Coronary artery (tissue), 2 donors: ENCODE measurements around the gene MYBPHL.

Experiments
- DNase-seq: peaks from one replicate; pipeline ENCODE4 v3.0.0-alpha.2; 2017; ENCODE audit warnings: low spot score
- H3K27ac ChIP-seq, 2 donors: fragments of 200-600 bp; sonication (generic); one replicate each; pipeline ENCODE4 v1.5.1; 2016 to 2019
- H3K4me3 ChIP-seq: fragments of 200-600 bp; sonication (generic); 2 replicates; pipeline ENCODE4 v1.5.1; 2016; ENCODE audit warnings: mild to moderate bottlenecking, moderate library complexity
- CTCF ChIP-seq: fragments of 200-600 bp; sonication (generic); IDR thresholded peaks from one replicate; pipeline ENCODE4 v1.5.1; 2019; ENCODE audit warnings: antibody characterized with exemption

Gene MYBPHL

GRCh38 chr1:109255097-109255651 lies 51.6 kb downstream of the MYBPHL start:
- Histone ChIP-seq H3K27ac (peak overlapping the region in 1 of 2 donors; percentile 87), H3K4me3 (peak overlapping the region; percentile 60)
- peak; percentile 66 for DNase-seq
- no peak for TF ChIP-seq CTCF

GRCh38 chr1:109254621-109255096 lies 52.2 kb downstream of the MYBPHL start:
- Histone ChIP-seq H3K4me3 (peak overlapping the region; percentile 60), H3K27ac (peak overlapping the region; percentile 63 to 87)
- peak; percentile 64 for DNase-seq
- TF ChIP-seq CTCF: no peak

- Histone ChIP-seq H3K4me3 (peak overlapping the region; percentile 60), H3K27ac (peak overlapping the region; percentile 63 to 87)
- peak; percentile 72 for DNase-seq
- no peak for TF ChIP-seq CTCF
These were observed 52.8 kb downstream of the MYBPHL start for GRCh38 chr1:109253803-109254620.

- H3K4me3 ChIP-seq: peak overlapping the region; percentile 60
- peak; percentile 75 for DNase-seq
- peak overlapping the region; percentile 63 to 87 for H3K27ac ChIP-seq
- no peak for TF ChIP-seq CTCF
These were observed 53.7 kb downstream of the MYBPHL start for GRCh38 chr1:109252893-109253802.

GRCh38 chr1:109252167-109252892 lies 54.5 kb downstream of the MYBPHL start:
- no peak overlapping the region for H3K4me3 ChIP-seq
- TF ChIP-seq CTCF: no peak
- peak overlapping the region in 1 of 2 donors; percentile 87 for H3K27ac ChIP-seq
- peak; percentile 71 for DNase-seq
